HG02943 (cell line): ENCODE results near the gene LRIF1.
"Not testable (repeated sequence)": the region's sequence is repeated elsewhere in the genome, so short reads cannot be mapped to it uniquely, and the experiment has no call there.

Experiments used
- ATAC-seq: cut with Tn5 transposase; IDR thresholded peaks from one replicate; pipeline ENCODE4 v1.9.1; 2021; ENCODE audit warnings: mild to moderate bottlenecking, low read depth, moderate library complexity; ENCODE audit not compliant: unreplicated experiment

The LRIF1 gene

GRCh38 chr1:110963691-110964454 lies at the start of gene LRIF1:
Gene LRIF1, minus strand, starts transcription at chr1:110963922. Its CDS starts 234 bp downstream, at chr1:110963688.
- ATAC-seq, result peak; percentile 98

GRCh38 chr1:111008031-111008430 lies 44.3 kb upstream of the LRIF1 start:
- no peak for ATAC-seq

GRCh38 chr1:111006556-111006955 lies 42.8 kb upstream of the LRIF1 start:
- no peak for ATAC-seq

- not testable (repeated sequence) for ATAC-seq
These were observed 35.9 kb upstream of the LRIF1 start for GRCh38 chr1:110999607-111000006.

- ATAC-seq, result not testable (repeated sequence)
These were observed 28.6 kb upstream of the LRIF1 start for GRCh38 chr1:110992329-110992728.

GRCh38 chr1:110991295-110991694 lies 27.6 kb upstream of the LRIF1 start:
- ATAC-seq, result not testable (repeated sequence)

GRCh38 chr1:110990541-110990940 lies 26.8 kb upstream of the LRIF1 start:
- ATAC-seq, result no peak

- no peak for ATAC-seq
These were observed 22.7 kb upstream of the LRIF1 start for GRCh38 chr1:110986407-110986891.

- ATAC-seq, result no peak
These were observed 18.6 kb upstream of the LRIF1 start for GRCh38 chr1:110982320-110982719.

GRCh38 chr1:110979154-110979553 lies 15.4 kb upstream of the LRIF1 start:
- no peak for ATAC-seq

GRCh38 chr1:110976089-110976488 lies 12.4 kb upstream of the LRIF1 start:
- no peak for ATAC-seq

GRCh38 chr1:110975265-110975664 lies 11.5 kb upstream of the LRIF1 start:
- no peak for ATAC-seq

- ATAC-seq, result no peak
These were observed 3.5 kb upstream of the LRIF1 start for GRCh38 chr1:110967256-110967655.

- no peak for ATAC-seq
These were observed 757 bp upstream of the LRIF1 start for GRCh38 chr1:110964455-110964903.

GRCh38 chr1:110962892-110963690 lies 631 bp downstream of the LRIF1 start:
- ATAC-seq, result peak; percentile 40

GRCh38 chr1:110961902-110962301 lies 1.8 kb downstream of the LRIF1 start:
- ATAC-seq, result no peak

GRCh38 chr1:110960777-110961420 lies 2.8 kb downstream of the LRIF1 start:
- ATAC-seq, result no peak

- ATAC-seq, result no peak
These were observed 5.9 kb downstream of the LRIF1 start for GRCh38 chr1:110957798-110958197.

- no peak for ATAC-seq
These were observed 7.1 kb downstream of the LRIF1 start for GRCh38 chr1:110956586-110956985.

GRCh38 chr1:110953031-110953430 lies 10.7 kb downstream of the LRIF1 start:
- no peak for ATAC-seq

- no peak for ATAC-seq
These were observed 11.7 kb downstream of the LRIF1 start for GRCh38 chr1:110952031-110952430.
